IMR-90 (cell line): Measurements from ENCODE around the gene IGF2BP1. TPM values are rescaled to one million over a fixed set of nuclear protein-coding genes. Genes with fewer than 3 reads are reported as not detected.

ENCODE experiments used
- ATAC-seq: fragments of 200-7000 bp; cut with Tn5 transposase; 2 replicates; pipeline ENCODE4 v1.9.1; 2020; ENCODE audit warnings: low read depth, mild to moderate bottlenecking, moderate library complexity
- BruUV-seq: library from RNA; stranded (reverse); fragments of 400-500 nt; replicated peaks from 2 replicates; lab custom pipeline; 2021; lab: Mats Ljungman, UMichigan
- CTCF ChIA-PET: fragments of 300-600 bp; formaldehyde crosslinking; extraction: SDS; loops from one replicate; lab custom pipeline; 2021; ENCODE audit warnings: antibody characterized with exemption; lab: Yijun Ruan, JAX
- POLR2A ChIA-PET: fragments of 300-600 bp; sonication (Branson Sonifier 250); formaldehyde crosslinking; loops from one replicate; lab custom pipeline; 2022; ENCODE audit warnings: antibody characterized with exemption; ENCODE audit not compliant: unreplicated experiment; lab: Charles Lee
- DNase-seq: peaks from one replicate; pipeline ENCODE4 v3.0.0; 2013
- H2AFZ ChIP-seq: replicated peaks from 2 replicates; pipeline ENCODE3; 2013; ENCODE audit warnings: low read length, mild to moderate bottlenecking; ENCODE audit not compliant: poor library complexity
- H2AK5ac ChIP-seq: 2 replicates; pipeline ENCODE4 v1.6.1; 2013; ENCODE audit warnings: low read depth, low read length, inconsistent platforms
- H2AK9ac ChIP-seq: replicated peaks from 2 replicates; pipeline ENCODE3; 2013; ENCODE audit warnings: mild to moderate bottlenecking, low read depth, low read length, moderate library complexity; ENCODE audit not compliant: poor library complexity
- H2BK120ac ChIP-seq: 2 replicates; pipeline ENCODE4 v1.6.1; 2013; ENCODE audit warnings: low read depth, low read length, inconsistent platforms
- H2BK15ac ChIP-seq: 3 replicates; pipeline ENCODE4 v1.6.1; 2013; ENCODE audit warnings: low read depth, low read length, inconsistent platforms
- H2BK20ac ChIP-seq: 2 replicates; pipeline ENCODE4 v1.6.1; 2013; ENCODE audit warnings: low read depth, mild to moderate bottlenecking, inconsistent platforms, low read length, moderate library complexity
- H2BK5ac ChIP-seq: 2 replicates; pipeline ENCODE4 v1.6.1; 2013; ENCODE audit warnings: mild to moderate bottlenecking, low read depth, low read length, inconsistent platforms; ENCODE audit not compliant: poor library complexity, severe bottlenecking
- H3K14ac ChIP-seq: replicated peaks from 2 replicates; pipeline ENCODE4 v1.6.1; 2013; ENCODE audit warnings: low read depth, low read length, inconsistent platforms
- H3K18ac ChIP-seq: 2 replicates; pipeline ENCODE4 v1.6.1; 2013; ENCODE audit warnings: low read depth, low read length, control low read depth
- H3K23ac ChIP-seq: 2 replicates; pipeline ENCODE4 v1.6.1; 2013; ENCODE audit warnings: low read depth, low read length, inconsistent platforms
- H3K27ac ChIP-seq: 2 replicates; pipeline ENCODE4 v1.5.1; 2013; ENCODE audit warnings: mild to moderate bottlenecking, control low read depth, low read length; ENCODE audit not compliant: insufficient read depth
- H3K27me3 ChIP-seq: 2 replicates; pipeline ENCODE4 v1.6.1; 2013; ENCODE audit warnings: low read length; ENCODE audit not compliant: control insufficient read depth, insufficient read depth
- H3K36me3 ChIP-seq: 2 replicates; pipeline ENCODE4 v1.6.1; 2013; ENCODE audit warnings: low read length, mixed read lengths; ENCODE audit not compliant: control insufficient read depth, insufficient read depth
- H3K4ac ChIP-seq: 2 replicates; pipeline ENCODE4 v1.6.1; 2013; ENCODE audit warnings: low read depth, low read length, inconsistent platforms
- H3K4me1 ChIP-seq: 2 replicates; pipeline ENCODE4 v1.6.1; 2013; ENCODE audit warnings: low read length, mixed read lengths; ENCODE audit not compliant: control insufficient read depth, insufficient read depth
- H3K4me2 ChIP-seq: 2 replicates; pipeline ENCODE4 v1.6.1; 2013; ENCODE audit warnings: low read depth, mild to moderate bottlenecking, control low read depth, low read length, moderate library complexity
- H3K4me3 ChIP-seq: 2 replicates; pipeline ENCODE4 v1.5.1; 2013; ENCODE audit warnings: low read depth, mild to moderate bottlenecking, control low read depth, low read length, moderate library complexity; ENCODE audit not compliant: insufficient read depth
- H3K56ac ChIP-seq: 2 replicates; pipeline ENCODE4 v1.6.1; 2013; ENCODE audit warnings: low read length, inconsistent platforms; ENCODE audit not compliant: insufficient read depth; ENCODE audit errors: extremely low read depth
- H3K79me1 ChIP-seq, 2 experiments: 2 replicates each; pipeline ENCODE4 v1.6.1; 2013; ENCODE audit warnings: low read length in 2 of 2, inconsistent platforms in 1 of 2, low read depth in 1 of 2
- H3K9ac ChIP-seq: 2 replicates; pipeline ENCODE4 v1.6.1; 2013; ENCODE audit warnings: low read depth, low read length, control low read depth
- H3K9me1 ChIP-seq: 2 replicates; pipeline ENCODE4 v1.6.1; 2013; ENCODE audit warnings: low read length, inconsistent platforms; ENCODE audit not compliant: insufficient read depth
- H3K9me3 ChIP-seq: 2 replicates; pipeline ENCODE4 v1.6.1; 2013; ENCODE audit warnings: low read length; ENCODE audit not compliant: control insufficient read depth, insufficient read depth
- H4K20me1 ChIP-seq: 2 replicates; pipeline ENCODE4 v1.6.1; 2013; ENCODE audit warnings: low read length, inconsistent platforms; ENCODE audit not compliant: insufficient read depth
- H4K5ac ChIP-seq: 2 replicates; pipeline ENCODE4 v1.6.1; 2013; ENCODE audit warnings: mild to moderate bottlenecking, low read depth, low read length, control low read depth
- H4K8ac ChIP-seq, 2 experiments: 2 replicates each; pipeline ENCODE4 v1.6.1; 2013; ENCODE audit warnings: low read depth in 2 of 2, low read length in 2 of 2, control low read depth in 1 of 2, inconsistent platforms in 1 of 2
- H4K91ac ChIP-seq: 2 replicates; pipeline ENCODE4 v1.6.1; 2013; ENCODE audit warnings: low read depth, low read length, inconsistent platforms; ENCODE audit not compliant: insufficient read depth
- BHLHE40 ChIP-seq: fragments of 150-350 bp; IDR thresholded peaks from 2 replicates; pipeline ENCODE4 v1.6.1; 2016; ENCODE audit warnings: mild to moderate bottlenecking, low read depth, low read length
- FOS ChIP-seq: fragments of 150-350 bp; IDR thresholded peaks from 2 replicates; pipeline ENCODE4 v1.6.1; 2016; ENCODE audit warnings: low read depth, low read length
- MXI1 ChIP-seq: IDR thresholded peaks from 2 replicates; pipeline ENCODE4 v1.6.1; 2012; ENCODE audit warnings: low read depth, mild to moderate bottlenecking, low read length, moderate library complexity, borderline replicate concordance
- RAD21 ChIP-seq: IDR thresholded peaks from 2 replicates; pipeline ENCODE4 v1.6.1; 2012; ENCODE audit warnings: low read length, improper control_type of control experiment
- RFX5 ChIP-seq: IDR thresholded peaks from 2 replicates; pipeline ENCODE4 v1.8.0; 2012; ENCODE audit warnings: low read depth, mild to moderate bottlenecking, low read length, moderate library complexity
- SMC3 ChIP-seq: fragments of 150-350 bp; IDR thresholded peaks from 2 replicates; pipeline ENCODE4 v1.6.1; 2016; ENCODE audit warnings: low read depth, mild to moderate bottlenecking, antibody characterized with exemption, low read length, moderate library complexity
- WGBS, 2 experiments: methylation state at CpG; one replicate each; pipeline versions ENCODE4 v1.1.5 to v1.1.7; 2013; ENCODE audit warnings: missing lambda C conversion rate in 2 of 2; ENCODE audit not compliant: insufficient read length in 1 of 2; ENCODE audit errors: extremely low coverage in 2 of 2; 5-methylcytosine and 5-hydroxymethylcytosine counted together
- dilution Hi-C: fragments of 300-500 bp; cut with HindIII; formaldehyde crosslinking; loops from one replicate; pipeline ENCODE4 v1.14.3; 2018; ENCODE audit warnings: low sequenced_read_pairs; ENCODE audit not compliant: unreplicated experiment
- in situ Hi-C: fragments of 300-500 bp; cut with MboI; formaldehyde crosslinking; loops from 3 replicates; pipeline ENCODE4 v1.14.3; 2019; ENCODE audit warnings: low sequenced_read_pairs, inconsistent platforms, mixed read lengths
- intact Hi-C: fragments of 100-400 bp; cut with micrococcal nuclease; formaldehyde crosslinking; loops from 2 replicates; pipeline ENCODE4 v1.10.0; 2022
- polyA plus RNA-seq, 3 experiments: library from polyadenylated mRNA; depleted of rRNA; stranded (reverse); fragments of >200 nt; gene quantifications; 2 replicates each; pipeline ENCODE4 v1.2.3, GENCODE V29; 2012; ENCODE audit warnings: low replicate concordance in 1 of 3
- total RNA-seq: library from RNA; depleted of rRNA; stranded (reverse); fragments of >200 nt; gene quantifications from 2 replicates; pipeline ENCODE4 v1.2.3, GENCODE V29; 2012
- TF ChIP-seq, protein P1 (sequence below): fragments of 150-350 bp; IDR thresholded peaks from 2 replicates; pipeline ENCODE4 v1.6.1; 2017; ENCODE audit warnings: mild to moderate bottlenecking, antibody characterized with exemption, low read length, low read depth
- TF ChIP-seq, protein P2 (sequence below): conservative IDR thresholded peaks from 2 replicates; pipeline ENCODE4 v1.5.1; 2012; ENCODE audit warnings: mild to moderate bottlenecking, low read depth, low read length, improper control_type of control experiment
- TF ChIP-seq, protein P3 (sequence below): fragments of 150-350 bp; IDR thresholded peaks from 2 replicates; pipeline ENCODE4 v1.6.1; 2016; ENCODE audit warnings: low read depth, mild to moderate bottlenecking, low read length, moderate library complexity, borderline replicate concordance

IGF2BP1 gene
- total and polyA plus RNA-seq, 2 of the 4 experiments (the other 2 are of a cell fraction) = 10.2 to 13.1 TPM

DNA sequence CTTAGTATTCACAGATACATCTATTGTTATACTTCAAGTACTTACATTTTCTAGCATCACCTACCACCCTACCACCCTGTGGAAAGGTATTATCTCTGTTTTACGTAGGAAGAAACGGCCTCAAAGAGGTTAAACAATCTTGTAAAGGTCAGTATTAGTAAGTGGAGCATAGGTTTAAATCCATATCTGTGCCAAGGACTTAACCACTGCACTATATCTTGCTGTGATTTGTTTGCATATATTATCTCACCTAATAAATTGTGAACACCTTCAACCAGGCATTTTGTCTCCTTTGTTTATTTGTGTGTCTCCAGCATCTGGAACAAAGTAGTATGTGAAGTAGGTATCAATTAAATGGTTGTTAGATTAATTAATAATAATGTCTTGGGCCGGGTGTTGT lies 27.3 kb downstream of the IGF2BP1 start:
- Histone ChIP-seq H2AK9ac (no peak overlapping the region), H2AK5ac (no peak overlapping the region), H3K9me1 (peaks cover 25% of the 10 kb centered on the region), H3K14ac (no peak overlapping the region), H3K4me3 (no peak overlapping the region), H3K27me3 (no peaks in the 10 kb centered on the region), H4K8ac (no peak overlapping the region), H3K27ac (no peak overlapping the region), H3K36me3 (peaks cover 16% of the 10 kb centered on the region), H3K9ac (no peak overlapping the region), H3K18ac (no peak overlapping the region), H2BK5ac (no peak overlapping the region), H2BK120ac (no peak overlapping the region), H2BK15ac (no peak overlapping the region), H3K9me3 (no peaks in the 10 kb centered on the region), H3K4ac (no peak overlapping the region), H2BK20ac (no peak overlapping the region), H2AFZ (no peak overlapping the region), H4K91ac (no peak overlapping the region), H3K23ac (no peak overlapping the region), H3K4me1 (peaks cover 22% of the 10 kb centered on the region), H3K4me2 (no peak overlapping the region), H4K5ac (no peak overlapping the region), H3K56ac (no peak overlapping the region), H4K20me1 (peaks cover 26% of the 10 kb centered on the region), H3K79me1 (peaks cover 38 to 78% of the 10 kb centered on the region in 2 experiments)
- WGBS, 2 experiments = no CpG with 5 or more reads among the region's 3 CpGs
- in situ Hi-C loops = no loop called here
- BruUV-seq = no TSS peak
- ATAC-seq (no peak), DNase-seq (no peak)
- no peak for TF ChIP-seq RAD21
- TF ChIP-seq, protein P1, sequence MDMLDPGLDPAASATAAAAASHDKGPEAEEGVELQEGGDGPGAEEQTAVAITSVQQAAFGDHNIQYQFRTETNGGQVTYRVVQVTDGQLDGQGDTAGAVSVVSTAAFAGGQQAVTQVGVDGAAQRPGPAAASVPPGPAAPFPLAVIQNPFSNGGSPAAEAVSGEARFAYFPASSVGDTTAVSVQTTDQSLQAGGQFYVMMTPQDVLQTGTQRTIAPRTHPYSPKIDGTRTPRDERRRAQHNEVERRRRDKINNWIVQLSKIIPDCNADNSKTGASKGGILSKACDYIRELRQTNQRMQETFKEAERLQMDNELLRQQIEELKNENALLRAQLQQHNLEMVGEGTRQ = no peak
- no peak for TF ChIP-seq SMC3
- TF ChIP-seq, protein P2, sequence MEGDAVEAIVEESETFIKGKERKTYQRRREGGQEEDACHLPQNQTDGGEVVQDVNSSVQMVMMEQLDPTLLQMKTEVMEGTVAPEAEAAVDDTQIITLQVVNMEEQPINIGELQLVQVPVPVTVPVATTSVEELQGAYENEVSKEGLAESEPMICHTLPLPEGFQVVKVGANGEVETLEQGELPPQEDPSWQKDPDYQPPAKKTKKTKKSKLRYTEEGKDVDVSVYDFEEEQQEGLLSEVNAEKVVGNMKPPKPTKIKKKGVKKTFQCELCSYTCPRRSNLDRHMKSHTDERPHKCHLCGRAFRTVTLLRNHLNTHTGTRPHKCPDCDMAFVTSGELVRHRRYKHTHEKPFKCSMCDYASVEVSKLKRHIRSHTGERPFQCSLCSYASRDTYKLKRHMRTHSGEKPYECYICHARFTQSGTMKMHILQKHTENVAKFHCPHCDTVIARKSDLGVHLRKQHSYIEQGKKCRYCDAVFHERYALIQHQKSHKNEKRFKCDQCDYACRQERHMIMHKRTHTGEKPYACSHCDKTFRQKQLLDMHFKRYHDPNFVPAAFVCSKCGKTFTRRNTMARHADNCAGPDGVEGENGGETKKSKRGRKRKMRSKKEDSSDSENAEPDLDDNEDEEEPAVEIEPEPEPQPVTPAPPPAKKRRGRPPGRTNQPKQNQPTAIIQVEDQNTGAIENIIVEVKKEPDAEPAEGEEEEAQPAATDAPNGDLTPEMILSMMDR = no peak
- TF ChIP-seq MXI1 = no peak
- TF ChIP-seq, protein P3, sequence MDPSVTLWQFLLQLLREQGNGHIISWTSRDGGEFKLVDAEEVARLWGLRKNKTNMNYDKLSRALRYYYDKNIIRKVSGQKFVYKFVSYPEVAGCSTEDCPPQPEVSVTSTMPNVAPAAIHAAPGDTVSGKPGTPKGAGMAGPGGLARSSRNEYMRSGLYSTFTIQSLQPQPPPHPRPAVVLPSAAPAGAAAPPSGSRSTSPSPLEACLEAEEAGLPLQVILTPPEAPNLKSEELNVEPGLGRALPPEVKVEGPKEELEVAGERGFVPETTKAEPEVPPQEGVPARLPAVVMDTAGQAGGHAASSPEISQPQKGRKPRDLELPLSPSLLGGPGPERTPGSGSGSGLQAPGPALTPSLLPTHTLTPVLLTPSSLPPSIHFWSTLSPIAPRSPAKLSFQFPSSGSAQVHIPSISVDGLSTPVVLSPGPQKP = no peak
- TF ChIP-seq RFX5 = no peak
- no peak for TF ChIP-seq FOS
- no peak for TF ChIP-seq BHLHE40
- intact Hi-C loops = no loop called here
- POLR2A ChIA-PET = no interaction called here
- CTCF ChIA-PET = interaction anchor here (1.0 kb wide), 1 partner anchor 25 kb away, joined by 3 read pairs; no protein-coding TSS in a partner anchor
- dilution Hi-C loops = no loop called here
